Neural cell (in vitro differentiated cells): ENCODE data around the gene KRTAP4-6.

Source experiments
- CTCF ChIP-seq: fragments of 450-650 bp; IDR thresholded peaks from 2 replicates; pipeline ENCODE4 v1.5.1; 2014; ENCODE audit warnings: antibody characterized with exemption, mild to moderate bottlenecking, moderate library complexity; ENCODE audit not compliant: poor library complexity, severe bottlenecking
- EZH2 ChIP-seq: fragments of 200-600, 300-800 bp; shearing (Covaris generic), sonication (generic); IDR thresholded peaks from 2 replicates; pipeline ENCODE4 v1.6.1; 2014; ENCODE audit warnings: antibody characterized with exemption, low read length, borderline replicate concordance, mild to moderate bottlenecking; ENCODE audit not compliant: insufficient read depth, poor library complexity, severe bottlenecking
- POLR2AphosphoS5 ChIP-seq: IDR thresholded peaks from 2 replicates; pipeline ENCODE4 v1.6.1; 2012
- RAD21 ChIP-seq: fragments of 450-650 bp; conservative IDR thresholded peaks from 2 replicates; pipeline ENCODE4 v1.6.1; 2014; ENCODE audit warnings: antibody characterized with exemption, mild to moderate bottlenecking, moderate library complexity
- TAF1 ChIP-seq: IDR thresholded peaks from 2 replicates; pipeline ENCODE4 v1.6.1; 2012; ENCODE audit warnings: low read depth

GRCh38 chr17:41176744-41177387, 36.5 kb upstream of the KRTAP4-6 start:
- TF ChIP-seq CTCF: no peak
- TF ChIP-seq RAD21: no peak
- TF ChIP-seq TAF1: no peak
- no peak for TF ChIP-seq POLR2AphosphoS5
- no peak for TF ChIP-seq EZH2
